SJSA1 (cell line): ENCODE results near the gene HCN2. TPM values are rescaled to one million over a fixed set of nuclear protein-coding genes. Genes with fewer than 3 reads are reported as not detected.

ENCODE experiments used
- DNase-seq, 2 experiments: peaks; one replicate each; pipeline ENCODE4 v3.0.0-alpha.2; 2015 to 2020; ENCODE audit warnings: low spot score in 2 of 2, low read depth in 1 of 2
- H3K27ac ChIP-seq: fragments of 250-450 bp; sonication (Bioruptor Pico); 2 replicates; pipeline ENCODE4 v1.5.1; 2020; ENCODE audit warnings: mild to moderate bottlenecking, moderate library complexity
- H3K27me3 ChIP-seq: fragments of 250-450 bp; sonication (Bioruptor Pico); replicated peaks from 2 replicates; pipeline ENCODE4 v1.5.1; 2020; ENCODE audit warnings: mild to moderate bottlenecking, moderate library complexity
- H3K36me3 ChIP-seq: fragments of 250-450 bp; sonication (Bioruptor Pico); 2 replicates; pipeline ENCODE4 v1.5.1; 2020; ENCODE audit warnings: mild to moderate bottlenecking
- H3K4me1 ChIP-seq: fragments of 250-450 bp; sonication (Bioruptor Pico); replicated peaks from 2 replicates; pipeline ENCODE4 v1.6.1; 2021; ENCODE audit warnings: mild to moderate bottlenecking
- H3K4me3 ChIP-seq: fragments of 250-450 bp; sonication (Bioruptor Pico); 2 replicates; pipeline ENCODE4 v1.5.1; 2020; ENCODE audit warnings: mild to moderate bottlenecking
- H3K9me3 ChIP-seq: fragments of 250-450 bp; sonication (Bioruptor Pico); replicated peaks from 2 replicates; pipeline ENCODE4 v1.5.1; 2020; ENCODE audit warnings: mild to moderate bottlenecking
- total RNA-seq: library from RNA; depleted of rRNA; stranded (reverse); fragments of >200 nt; shearing (Covaris generic); gene quantifications from 2 replicates; pipeline ENCODE4 v1.2.3, GENCODE V29; 2014

Gene HCN2
- total RNA-seq, 1 experiment from 2014 or later = 4.3 TPM

DNA sequence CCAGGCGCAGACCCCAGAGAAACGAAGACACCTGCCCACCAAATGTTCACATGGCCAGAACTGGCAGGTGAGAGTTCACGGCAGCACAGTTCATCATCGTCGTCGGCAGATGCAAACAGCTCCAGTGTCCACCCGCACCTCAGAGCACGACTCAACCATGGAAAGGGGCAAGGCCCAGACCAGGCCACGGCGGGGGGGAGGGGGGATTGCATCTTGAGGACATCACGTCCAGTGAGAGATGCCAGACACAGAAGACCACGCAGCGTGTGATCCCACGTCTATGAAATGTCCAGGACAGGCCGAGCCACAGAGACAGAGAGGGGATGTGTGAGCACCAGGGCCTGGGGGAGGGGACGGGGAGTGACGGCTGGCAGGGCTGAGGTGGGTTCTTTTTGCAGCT, 66.0 kb downstream of the HCN2 start:
- H3K4me3 ChIP-seq = no peak overlapping the region
- H3K36me3 ChIP-seq = peaks cover 84% of the 10 kb centered on the region
- H3K27me3 ChIP-seq = no peaks in the 10 kb centered on the region
- H3K4me1 ChIP-seq = peaks cover under 1% of the 10 kb centered on the region
- H3K9me3 ChIP-seq = no peaks in the 10 kb centered on the region
- no peak for DNase-seq
- no peak overlapping the region for H3K27ac ChIP-seq

DNA sequence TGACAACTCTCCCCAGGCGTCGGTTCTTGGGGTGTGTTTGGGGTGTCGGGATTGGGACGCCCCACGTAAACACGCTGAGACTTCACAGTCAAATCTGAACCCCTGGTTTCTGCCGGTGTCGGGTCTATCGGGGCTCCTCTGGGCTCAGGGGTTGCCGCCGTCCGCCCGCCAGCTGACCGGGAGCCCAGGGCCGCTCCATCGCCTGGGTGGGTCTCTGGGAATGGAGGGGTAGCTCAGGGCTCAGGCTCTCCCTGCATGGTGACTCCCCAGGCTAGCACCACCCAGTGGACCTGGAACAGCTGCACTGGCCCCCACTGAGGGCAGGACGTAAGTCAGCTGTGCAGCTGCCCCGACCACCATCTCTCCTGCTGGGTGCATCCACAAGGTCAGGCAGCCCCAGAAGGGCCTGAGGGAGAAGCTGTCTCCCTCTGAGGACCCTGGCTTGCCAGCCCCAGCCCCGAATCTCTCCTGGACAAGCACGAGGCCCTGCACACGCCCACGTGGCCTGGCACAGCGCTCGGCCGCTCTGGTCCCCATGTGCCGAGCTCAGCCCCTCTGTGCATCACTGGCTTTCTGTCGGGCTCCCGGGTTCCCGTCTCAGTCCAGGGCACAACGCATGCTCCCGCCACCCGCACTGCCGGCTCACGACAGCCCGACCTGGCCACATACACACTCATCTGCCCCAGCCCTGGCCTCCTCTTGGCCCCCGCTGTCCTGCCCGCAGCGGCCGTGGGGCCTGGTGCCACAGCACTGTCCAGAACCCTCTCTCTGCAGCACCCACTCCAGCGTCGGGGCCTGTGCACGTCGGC, 67.3 kb downstream of the HCN2 start:
- no peaks in the 10 kb centered on the region for H3K9me3 ChIP-seq
- H3K4me1 ChIP-seq = peaks cover 13% of the 10 kb centered on the region
- DNase-seq = no peak
- no peak overlapping the region for H3K27ac ChIP-seq
- no peaks in the 10 kb centered on the region for H3K27me3 ChIP-seq
- no peak overlapping the region for H3K4me3 ChIP-seq
- H3K36me3 ChIP-seq = peaks cover 83% of the 10 kb centered on the region

DNA sequence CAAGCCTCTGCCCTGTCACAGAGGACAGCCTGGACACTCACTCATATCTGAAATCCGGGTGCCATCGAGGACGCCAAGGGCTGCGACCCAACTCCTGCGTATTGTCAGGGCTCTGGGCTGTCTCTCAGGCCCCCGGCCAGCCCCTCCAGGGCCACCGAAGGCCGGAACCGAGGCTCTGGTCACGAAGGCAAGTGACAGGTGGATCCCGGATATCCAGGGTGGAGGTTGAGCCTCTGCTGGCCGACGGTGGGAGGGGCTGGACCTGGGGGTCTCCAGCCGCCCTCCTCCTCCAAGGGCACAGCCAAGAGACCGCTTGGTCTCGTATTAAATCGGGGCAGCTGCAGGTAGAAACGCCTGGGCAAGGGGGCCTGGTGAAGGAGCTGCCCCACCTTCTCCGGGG, 67.9 kb downstream of the HCN2 start:
- peaks cover 13% of the 10 kb centered on the region for H3K4me1 ChIP-seq
- no peaks in the 10 kb centered on the region for H3K9me3 ChIP-seq
- no peaks in the 10 kb centered on the region for H3K27me3 ChIP-seq
- no peak overlapping the region for H3K4me3 ChIP-seq
- H3K36me3 ChIP-seq = peaks cover 83% of the 10 kb centered on the region
- DNase-seq = no peak
- no peak overlapping the region for H3K27ac ChIP-seq

DNA sequence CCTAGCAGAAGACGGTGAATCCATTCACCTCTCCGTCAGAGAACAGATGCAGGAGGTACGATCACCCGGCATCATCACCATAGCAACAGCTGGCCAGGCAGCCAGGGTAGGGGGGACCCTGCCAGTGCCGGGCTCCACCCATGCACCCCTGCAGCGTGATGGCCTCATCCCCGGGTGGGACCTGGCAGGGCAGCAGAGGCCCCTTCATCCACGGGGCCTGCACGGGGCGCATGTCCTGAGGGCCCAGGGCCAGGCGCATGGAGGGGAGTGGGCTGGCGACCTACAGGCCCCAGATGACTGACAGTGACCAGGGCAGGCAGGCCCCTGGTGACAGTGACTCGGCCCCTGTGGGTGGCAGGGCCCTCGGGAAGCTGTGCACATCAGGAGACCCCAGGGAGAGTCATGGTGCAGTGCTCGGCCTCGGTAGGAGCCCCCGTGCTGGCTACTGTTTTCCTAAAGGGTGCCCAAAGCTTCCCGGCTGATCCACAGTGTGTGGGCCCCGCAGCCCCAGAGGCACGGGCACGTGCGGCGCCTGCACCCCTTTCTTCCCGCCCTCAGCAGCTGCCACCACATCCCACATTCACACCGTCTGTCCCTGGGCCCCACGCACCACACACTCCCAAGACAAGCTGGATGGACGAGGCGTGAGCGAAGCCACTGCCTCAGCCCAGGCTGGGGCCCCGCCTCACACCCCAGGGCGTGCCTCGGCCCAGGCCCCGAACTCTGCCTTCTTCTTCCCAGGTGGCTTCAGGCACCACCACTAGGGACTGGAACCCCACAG, 68.6 kb downstream of the HCN2 start:
- H3K36me3 ChIP-seq = peaks cover 81% of the 10 kb centered on the region
- H3K27me3 ChIP-seq = no peaks in the 10 kb centered on the region
- H3K9me3 ChIP-seq = peaks cover 3% of the 10 kb centered on the region; the same call in 1 of the 2 replicates
- H3K27ac ChIP-seq = no peak overlapping the region
- DNase-seq = no peak
- peaks cover 13% of the 10 kb centered on the region for H3K4me1 ChIP-seq
- no peak overlapping the region for H3K4me3 ChIP-seq

DNA sequence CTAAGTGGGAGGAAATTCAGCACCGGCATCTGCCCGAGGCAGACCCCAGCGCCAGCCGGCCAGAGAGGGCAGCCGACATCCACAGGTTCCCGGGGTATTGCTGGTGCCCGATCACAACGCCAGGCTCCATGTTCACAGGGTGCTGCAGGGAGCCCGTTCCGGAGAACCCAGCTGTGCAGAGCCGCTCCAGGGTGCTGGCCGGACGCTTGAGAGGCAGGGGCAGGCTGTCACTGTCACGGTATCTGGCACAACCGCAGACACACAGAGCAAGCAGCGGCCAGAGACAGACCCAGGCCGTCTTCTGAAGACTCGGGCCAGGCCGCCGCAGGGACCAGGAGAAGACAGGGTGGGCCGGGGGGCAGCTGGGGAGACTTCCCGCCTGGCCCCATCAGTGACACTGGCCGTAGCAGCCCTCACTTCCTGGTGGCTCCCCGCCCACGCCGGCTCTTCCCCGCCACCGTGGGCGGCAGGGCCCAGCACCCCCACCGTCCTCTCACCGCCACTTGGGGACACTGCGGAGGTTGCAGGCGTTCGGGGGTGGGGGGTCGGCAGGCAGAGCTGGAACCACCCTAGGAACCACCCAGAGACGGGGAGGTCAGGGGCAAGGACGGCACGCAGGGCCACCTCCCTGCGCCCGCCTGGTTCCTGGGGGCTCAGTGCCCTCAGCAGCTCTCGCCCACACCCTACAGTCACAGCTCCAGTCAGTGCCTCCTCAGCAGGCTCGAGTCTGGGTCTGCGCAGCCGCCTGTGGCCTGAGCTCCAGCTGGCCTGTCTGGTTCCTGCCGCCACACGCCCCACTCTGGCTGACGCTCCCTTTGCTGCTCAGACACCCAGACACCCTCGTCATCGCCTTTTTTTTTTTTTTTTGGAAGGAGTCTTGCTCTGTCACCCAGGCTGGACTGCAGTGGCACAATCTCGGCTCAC, 69.5 kb downstream of the HCN2 start:
- Histone ChIP-seq H3K36me3 (peaks cover 71% of the 10 kb centered on the region), H3K4me1 (peaks cover 21% of the 10 kb centered on the region), H3K9me3 (peaks cover 3% of the 10 kb centered on the region; the same call in 1 of the 2 replicates), H3K4me3 (no peak overlapping the region), H3K27ac (no peak overlapping the region), H3K27me3 (no peaks in the 10 kb centered on the region)
- DNase-seq = no peak

DNA sequence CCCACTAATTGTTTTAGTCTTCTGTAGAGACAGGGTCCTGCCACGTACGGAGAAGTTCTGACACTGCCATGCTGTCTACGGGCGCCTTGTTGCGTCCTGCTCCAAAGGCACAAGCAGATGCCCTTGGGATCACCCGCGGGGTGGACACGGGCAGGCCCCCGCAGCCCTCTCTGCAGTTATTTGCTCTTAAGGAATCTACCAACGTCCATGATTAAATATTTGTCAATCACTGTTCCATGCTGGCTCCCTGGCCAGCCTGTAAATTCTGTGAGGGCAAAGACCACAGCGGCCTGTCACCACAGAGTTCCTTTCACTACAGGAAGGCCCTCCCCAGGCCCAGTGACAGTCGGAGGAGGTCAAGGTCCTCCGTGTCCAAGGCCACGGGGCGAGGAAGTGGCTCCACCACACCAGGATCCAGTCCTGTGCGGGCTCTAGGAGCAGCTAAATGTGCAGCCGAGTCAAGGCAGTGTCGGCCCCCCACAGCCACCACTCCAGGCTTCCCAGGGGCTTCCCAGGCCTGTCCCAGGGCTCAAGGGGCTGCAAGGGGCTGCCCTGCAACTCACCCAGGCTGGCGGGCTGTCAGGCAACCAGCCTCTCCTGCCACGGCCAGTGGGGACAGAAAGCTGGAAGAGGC, 71.2 kb downstream of the HCN2 start:
- Histone ChIP-seq H3K36me3 (peaks cover 59% of the 10 kb centered on the region), H3K27me3 (no peaks in the 10 kb centered on the region), H3K4me3 (peak overlapping the region; percentile 100), H3K9me3 (peaks cover 3% of the 10 kb centered on the region; the same call in 1 of the 2 replicates), H3K27ac (no peak overlapping the region), H3K4me1 (peaks cover 31% of the 10 kb centered on the region)
- no peak for DNase-seq

DNA sequence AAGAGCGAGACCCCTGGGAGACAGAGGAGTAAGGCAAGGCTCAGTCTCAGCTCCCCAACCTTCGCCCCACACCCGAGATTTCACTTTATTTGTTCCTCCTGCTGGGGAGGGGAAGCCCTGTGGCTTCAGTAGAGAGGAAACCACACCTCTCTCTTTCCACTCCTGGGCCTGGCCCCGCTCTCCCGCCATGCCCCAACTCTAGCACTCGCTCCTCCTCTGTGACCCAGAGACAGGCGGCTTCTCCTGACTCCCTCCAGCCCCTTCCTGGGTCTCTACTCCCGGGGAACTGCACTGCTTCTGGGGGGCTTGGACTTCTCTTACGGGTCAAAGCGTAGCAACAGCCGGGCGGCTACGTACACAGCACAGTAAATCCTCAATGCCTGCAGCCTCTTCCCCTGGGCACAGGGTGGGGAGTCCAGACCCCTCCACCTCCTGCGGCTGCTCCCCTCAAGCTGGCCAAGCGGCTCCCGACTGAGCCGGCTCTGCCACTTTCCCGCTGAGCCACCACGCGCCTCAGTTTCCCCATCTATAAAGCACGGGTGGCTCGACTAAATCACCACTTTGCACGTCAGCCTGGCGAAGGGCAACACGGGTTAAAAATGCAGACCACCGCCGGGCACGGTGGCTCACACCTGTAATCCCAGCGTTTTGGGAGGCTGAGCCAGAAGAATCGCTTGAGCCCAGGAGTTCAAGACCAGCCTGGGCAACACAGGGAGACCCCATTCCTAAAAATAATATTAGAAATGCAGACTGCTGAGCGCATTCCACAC, 71.9 kb downstream of the HCN2 start:
- H3K27me3 ChIP-seq = no peaks in the 10 kb centered on the region
- peaks cover 3% of the 10 kb centered on the region; the same call in 1 of the 2 replicates for H3K9me3 ChIP-seq
- H3K4me1 ChIP-seq = peaks cover 31% of the 10 kb centered on the region
- H3K4me3 ChIP-seq = peak overlapping the region; percentile 100
- DNase-seq = no peak
- H3K36me3 ChIP-seq = peaks cover 56% of the 10 kb centered on the region
- peak overlapping the region; percentile 81 for H3K27ac ChIP-seq

DNA sequence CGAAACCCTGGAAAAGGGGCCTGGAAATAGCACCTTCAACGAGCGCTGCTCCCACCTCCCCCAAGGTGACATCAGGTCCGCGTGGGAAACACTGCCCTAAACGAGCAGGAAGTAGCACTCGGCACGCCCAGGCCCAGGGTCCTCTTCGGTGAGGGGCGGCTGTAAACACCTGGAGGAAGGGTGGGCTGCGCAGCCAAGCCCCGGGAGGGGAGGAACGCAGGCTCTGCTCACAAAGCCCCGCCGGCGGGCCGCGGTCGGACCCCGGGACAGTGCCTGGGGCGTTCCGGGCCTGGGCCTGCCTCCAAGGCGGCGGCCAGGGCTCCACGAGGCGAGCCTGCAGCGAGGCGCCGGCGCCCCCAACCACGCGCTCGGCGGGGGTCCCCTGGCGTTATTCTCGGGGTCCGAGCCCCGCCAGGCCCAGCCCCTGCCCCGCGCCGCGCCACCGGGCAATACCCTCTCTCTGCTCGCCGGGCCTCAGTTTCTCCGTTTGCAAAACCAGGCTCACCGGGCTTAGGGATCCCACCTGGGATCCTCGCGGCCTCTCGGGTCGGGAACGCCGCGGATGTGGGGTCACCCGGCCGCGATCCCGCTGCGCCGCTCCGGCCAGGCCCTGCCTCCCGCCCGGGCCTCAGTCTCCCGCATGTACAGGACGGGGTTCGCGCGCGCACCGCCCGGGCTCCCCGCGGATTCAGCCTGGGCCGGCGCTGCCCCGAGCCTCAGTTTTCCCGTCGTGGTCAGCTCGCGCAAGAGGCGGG, 72.7 kb downstream of the HCN2 start:
- Histone ChIP-seq H3K36me3 (peaks cover 49% of the 10 kb centered on the region), H3K27me3 (no peaks in the 10 kb centered on the region), H3K27ac (peak overlapping the region; percentile 81), H3K4me3 (peak overlapping the region; percentile 100), H3K4me1 (peaks cover 31% of the 10 kb centered on the region), H3K9me3 (peaks cover 3% of the 10 kb centered on the region; the same call in 1 of the 2 replicates)
- DNase-seq = peak in 1 of 2 experiments; percentile 47

DNA sequence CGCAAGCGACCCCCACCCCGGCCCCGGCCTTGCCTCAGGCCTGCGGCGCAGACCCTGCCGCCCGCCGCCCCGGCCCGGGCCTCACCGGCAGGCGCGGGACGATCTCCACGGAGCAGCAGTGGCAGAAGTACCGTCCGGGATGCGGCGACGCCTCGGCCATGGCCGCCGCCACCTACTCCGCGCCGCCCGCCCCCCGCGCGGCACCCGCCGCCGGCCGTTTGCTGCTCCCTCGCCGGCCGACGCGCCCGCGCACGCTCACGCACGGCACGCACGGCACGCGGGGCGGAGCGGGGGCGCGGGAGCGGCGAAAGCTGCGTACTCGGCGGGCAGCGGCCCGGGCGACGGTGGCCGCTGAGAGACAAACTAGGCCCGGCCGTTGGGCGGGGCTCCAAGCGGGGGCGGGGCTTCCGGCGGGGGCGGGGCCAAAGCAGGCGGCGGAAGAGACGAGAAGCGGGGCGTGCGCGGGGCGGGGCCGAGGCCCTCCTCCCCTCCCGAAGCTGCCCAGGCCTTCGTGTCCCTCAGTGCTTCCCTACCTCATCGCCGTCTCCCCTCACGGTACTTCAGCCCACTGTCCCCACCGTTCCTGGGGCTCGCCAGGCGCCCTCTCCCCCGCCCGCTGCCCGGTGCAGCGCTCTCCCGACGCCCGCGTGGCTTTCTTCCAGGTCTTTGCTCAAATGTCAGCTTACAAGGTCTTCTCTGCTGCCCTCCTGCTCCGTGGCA, 73.4 kb downstream of the HCN2 start, which contains the start of gene RNF126:
Gene RNF126 (minus strand): TSS at position 253 of the 720 bp plus-strand sequence. CDS start 93 bp downstream, at position 160.
- H3K27me3 ChIP-seq = no peaks in the 10 kb centered on the region
- H3K4me1 ChIP-seq = peaks cover 31% of the 10 kb centered on the region
- H3K9me3 ChIP-seq = peaks cover 3% of the 10 kb centered on the region; the same call in 1 of the 2 replicates
- H3K4me3 ChIP-seq = peak within 1 kb of the TSS; percentile 100
- peak within 1 kb of the TSS; percentile 81 for H3K27ac ChIP-seq
- peak; percentile 83 to 91 for DNase-seq
- peaks cover 44% of the 10 kb centered on the region for H3K36me3 ChIP-seq

DNA sequence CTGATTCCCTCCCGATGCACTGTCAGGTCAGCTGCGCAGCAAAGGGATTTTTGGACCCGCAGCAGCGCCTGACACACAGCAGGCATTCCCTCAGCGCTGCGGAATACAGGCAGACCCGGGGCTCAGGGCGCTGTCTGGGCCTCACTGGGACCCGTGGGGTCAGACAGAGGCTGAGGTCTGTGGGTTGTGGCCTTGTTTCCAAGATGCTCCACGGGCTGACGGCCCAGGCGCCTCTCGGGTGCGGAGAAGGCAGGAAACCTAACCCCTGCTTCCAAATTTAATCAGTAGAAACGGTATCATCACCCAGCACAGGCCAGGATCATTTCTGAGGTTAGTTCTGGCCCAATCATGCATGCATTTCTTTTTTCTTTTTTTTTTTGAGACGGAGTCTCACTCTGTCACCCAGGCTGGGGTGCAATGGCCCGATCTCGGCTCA, 74.0 kb downstream of the HCN2 start:
- Histone ChIP-seq H3K4me1 (peaks cover 31% of the 10 kb centered on the region), H3K4me3 (peak overlapping the region; percentile 100), H3K27ac (peak overlapping the region; percentile 53), H3K27me3 (no peaks in the 10 kb centered on the region), H3K36me3 (peaks cover 38% of the 10 kb centered on the region), H3K9me3 (peaks cover 3% of the 10 kb centered on the region; the same call in 1 of the 2 replicates)
- no peak for DNase-seq

DNA sequence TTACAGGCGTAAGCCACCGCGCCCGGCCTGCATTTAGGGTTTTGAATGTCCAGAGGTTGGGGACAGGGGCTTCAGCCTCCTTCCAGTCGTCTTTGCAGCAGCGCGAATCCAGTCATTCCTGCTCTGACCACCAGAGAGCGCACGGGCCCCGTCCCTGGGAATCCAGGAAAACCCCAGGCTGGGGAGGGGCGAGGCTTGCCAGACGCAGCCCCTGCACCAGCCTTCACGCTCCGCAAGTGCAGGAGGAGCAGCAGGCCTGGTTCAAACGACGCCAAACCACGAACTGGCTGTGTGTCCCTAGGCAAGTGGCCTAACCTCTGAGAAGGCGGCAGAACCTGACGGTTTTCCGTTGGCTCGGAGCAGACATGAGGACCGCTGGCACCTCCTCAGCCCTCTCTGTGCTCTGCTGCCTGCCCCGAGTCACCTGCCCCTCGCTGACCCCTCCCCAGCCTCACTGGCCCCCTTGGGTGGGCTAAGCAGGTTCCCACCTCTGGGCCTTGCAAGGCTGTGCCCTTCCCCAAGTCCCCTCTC, 75.3 kb downstream of the HCN2 start:
- DNase-seq = peak; percentile 79 to 89
- H3K4me1 ChIP-seq = peaks cover 31% of the 10 kb centered on the region
- peaks cover 3% of the 10 kb centered on the region; the same call in 1 of the 2 replicates for H3K9me3 ChIP-seq
- H3K27ac ChIP-seq = no peak overlapping the region
- no peak overlapping the region for H3K4me3 ChIP-seq
- no peaks in the 10 kb centered on the region for H3K27me3 ChIP-seq
- peaks cover 28% of the 10 kb centered on the region for H3K36me3 ChIP-seq
